Stomach (tissue), 9 donors: ENCODE data around the gene CLDN7. TPM values are rescaled to one million over a fixed set of nuclear protein-coding genes. Genes with fewer than 3 reads are reported as not detected.
A peak's percentile ranks its signal among the peaks of the same experiment; 100 is the strongest.

ENCODE experiments used
- DNase-seq, 2 donors: peaks; one replicate each; pipeline versions ENCODE4 v3.0.0 to v3.0.0-alpha.2; 2013 to 2019
- H3K27ac ChIP-seq, 5 donors: fragments of 200-600 bp in 4 of 5; sonication (generic) in 4 of 5; one replicate each; pipeline ENCODE4 v1.5.1; 2013 to 2019; ENCODE audit warnings: mild to moderate bottlenecking in 1 of 5, moderate library complexity in 1 of 5
- H3K27me3 ChIP-seq, 3 donors: fragments of 200-600 bp; sonication (generic); one replicate each; pipeline ENCODE4 v1.5.1; 2017 to 2019; ENCODE audit warnings: mixed run types in 1 of 3
- H3K36me3 ChIP-seq, 4 donors: fragments of 200-600 bp; sonication (generic); 1 replicate in 3 of 4; 2 replicates in 1 of 4; pipeline ENCODE4 v1.5.1; 2016 to 2019
- H3K4me1 ChIP-seq, 4 donors: fragments of 200-600 bp; sonication (generic); one replicate each; pipeline ENCODE4 v1.5.1; 2016 to 2019
- H3K4me3 ChIP-seq, 4 donors: fragments of 200-600 bp; sonication (generic) in 3 of 4; one replicate each; pipeline ENCODE4 v1.5.1; 2016 to 2019; ENCODE audit warnings: mild to moderate bottlenecking in 1 of 4
- H3K9me3 ChIP-seq, 4 donors: fragments of 200-600 bp; sonication (generic); one replicate each; pipeline ENCODE4 v1.5.1; 2016 to 2019
- EP300 ChIP-seq: sonication (generic); formaldehyde crosslinking; IDR thresholded peaks from one replicate; pipeline ENCODE4 v1.6.1; 2017; ENCODE audit warnings: antibody characterized with exemption
- POLR2A ChIP-seq, 4 donors: fragments of 450-650 bp; IDR thresholded peaks; one replicate each; pipeline ENCODE4 v1.6.1; 2016; ENCODE audit warnings: antibody characterized with exemption in 4 of 4, control low read depth in 2 of 4, mild to moderate bottlenecking in 1 of 4, moderate library complexity in 1 of 4
- POLR2AphosphoS5 ChIP-seq, 3 donors: sonication (generic); formaldehyde crosslinking; IDR thresholded peaks; one replicate each; pipeline ENCODE4 v1.6.1; 2016; ENCODE audit warnings: antibody characterized with exemption in 3 of 3
- WGBS, 5 donors: extraction: QIAGEN DNeasy Blood & Tissue Kit in 3 of 5; methylation state at CpG; one replicate each; pipeline versions ENCODE4 v1.1.5 to v1.1.7; 2013 to 2018; 5-methylcytosine and 5-hydroxymethylcytosine counted together
- intact Hi-C: fragments of 100-400 bp; cut with DNase I; formaldehyde crosslinking; loops from one replicate; pipeline ENCODE4 v1.15.1; 2023; ENCODE audit warnings: low total_unique reads
- polyA plus RNA-seq, 3 donors: library from polyadenylated mRNA; stranded (reverse); fragments of 200-250 nt; gene quantifications; one replicate each; pipeline ENCODE4 v1.2.3, GENCODE V29; 2013
- total RNA-seq, 5 donors: library from RNA; depleted of rRNA; stranded (reverse); fragments of >200 nt; gene quantifications; one replicate each; pipeline versions ENCODE4 v1.1.0 to v1.2.3, GENCODE V29; 2014 to 2016
- TF ChIP-seq, protein P1 (sequence below), 7 experiments: fragments of 450-650 bp in 4 of 7; fragments of 200-600 bp in 3 of 7; sonication (generic) in 3 of 7; IDR thresholded peaks; one replicate each; pipeline ENCODE4 v1.5.1; 2016 to 2019; ENCODE audit warnings: antibody characterized with exemption in 7 of 7, control low read depth in 2 of 7, mild to moderate bottlenecking in 1 of 7
- donor health status: healthy with polysubstance abuse.
- donor health status: Bipolar disorder and iron deficiency.
- donor health status: healthy.

CLDN7 gene
- total and polyA plus RNA-seq, 8 donors, result 1.8 to 829 (median 13.7) TPM

GRCh38 chr17:7260651-7261378 is 1.5 kb downstream of the CLDN7 start:
- 3 to 8% (median 6%) methylated on average over 34 to 54 of the region's 54 CpGs for WGBS, 5 donors

DNA sequence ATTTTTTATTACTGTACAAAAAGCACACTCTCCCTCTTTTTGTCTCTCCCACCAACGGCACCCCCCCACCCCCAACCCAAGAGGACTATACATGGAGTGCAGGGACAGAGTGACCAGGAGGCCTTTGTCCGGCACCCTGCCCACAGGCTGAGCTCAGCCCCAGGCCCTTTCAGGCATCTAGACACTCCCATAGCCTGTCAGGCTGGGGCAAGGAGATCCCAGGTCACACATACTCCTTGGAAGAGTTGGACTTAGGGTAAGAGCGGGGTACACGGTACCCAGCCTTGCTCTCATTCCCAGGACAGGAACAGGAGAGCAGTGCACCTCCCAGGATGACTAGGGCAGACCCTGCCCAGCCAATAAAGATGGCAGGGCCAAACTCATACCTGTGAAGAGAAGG is 2.1 kb downstream of the CLDN7 start:
- Histone ChIP-seq H3K4me3 (no peak overlapping the region), H3K9me3 (no peaks in the 10 kb centered on the region), H3K27ac (no peak overlapping the region), H3K4me1 (peaks cover 31 to 51% (median 40%) of the 10 kb centered on the region in 4 donors), H3K36me3 (peaks cover 25 to 50% (median 47%) of the 10 kb centered on the region in 4 donors), H3K27me3 (peaks cover 10 to 52% (median 46%) of the 10 kb centered on the region in 3 donors)
- TF ChIP-seq EP300, result no peak
- TF ChIP-seq, protein P1, sequence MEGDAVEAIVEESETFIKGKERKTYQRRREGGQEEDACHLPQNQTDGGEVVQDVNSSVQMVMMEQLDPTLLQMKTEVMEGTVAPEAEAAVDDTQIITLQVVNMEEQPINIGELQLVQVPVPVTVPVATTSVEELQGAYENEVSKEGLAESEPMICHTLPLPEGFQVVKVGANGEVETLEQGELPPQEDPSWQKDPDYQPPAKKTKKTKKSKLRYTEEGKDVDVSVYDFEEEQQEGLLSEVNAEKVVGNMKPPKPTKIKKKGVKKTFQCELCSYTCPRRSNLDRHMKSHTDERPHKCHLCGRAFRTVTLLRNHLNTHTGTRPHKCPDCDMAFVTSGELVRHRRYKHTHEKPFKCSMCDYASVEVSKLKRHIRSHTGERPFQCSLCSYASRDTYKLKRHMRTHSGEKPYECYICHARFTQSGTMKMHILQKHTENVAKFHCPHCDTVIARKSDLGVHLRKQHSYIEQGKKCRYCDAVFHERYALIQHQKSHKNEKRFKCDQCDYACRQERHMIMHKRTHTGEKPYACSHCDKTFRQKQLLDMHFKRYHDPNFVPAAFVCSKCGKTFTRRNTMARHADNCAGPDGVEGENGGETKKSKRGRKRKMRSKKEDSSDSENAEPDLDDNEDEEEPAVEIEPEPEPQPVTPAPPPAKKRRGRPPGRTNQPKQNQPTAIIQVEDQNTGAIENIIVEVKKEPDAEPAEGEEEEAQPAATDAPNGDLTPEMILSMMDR (IDR thresholded peaks at IDR 0.05), result no peak
- no peak for TF ChIP-seq POLR2A (IDR thresholded peaks at IDR 0.05)
- TF ChIP-seq POLR2AphosphoS5 (IDR thresholded peaks at IDR 0.05), result no peak
- WGBS, 5 donors, result 70 to 91% (median 79%) methylated on average over 2 to 4 of the region's 4 CpGs
- DNase-seq, result no peak
- intact Hi-C loops, result no loop called here

More at GRCh38 chr17:7260651-7261378, 1.5 kb downstream of the CLDN7 start:
- Histone ChIP-seq H3K4me3 (peak overlapping the region; percentile 41 to 60 (median 46)), H3K27ac (peak overlapping the region in 4 of 5 donors; percentile 36 to 73 (median 59)), H3K4me1 (peaks cover 31 to 51% (median 40%) of the 10 kb centered on the region in 4 donors), H3K9me3 (no peaks in the 10 kb centered on the region), H3K27me3 (peaks cover 10 to 59% (median 46%) of the 10 kb centered on the region in 3 donors), H3K36me3 (peaks cover 21 to 43% (median 41%) of the 10 kb centered on the region in 4 donors)
- DNase-seq, result peak; percentile 47 to 85
- intact Hi-C loops, result no loop called here
- TF ChIP-seq POLR2AphosphoS5 (IDR thresholded peaks at IDR 0.05) (no peak), POLR2A (IDR thresholded peaks at IDR 0.05) (no peak), EP300 (no peak)
- TF ChIP-seq, protein P1 (IDR thresholded peaks at IDR 0.05), result no peak

GRCh38 chr17:7259555-7259889 is 2.8 kb downstream of the CLDN7 start:
- H3K27ac ChIP-seq, result no peak overlapping the region
- peaks cover 10 to 46% (median 43%) of the 10 kb centered on the region in 3 donors for H3K27me3 ChIP-seq
- no peak for TF ChIP-seq POLR2AphosphoS5 (IDR thresholded peaks at IDR 0.05)
- TF ChIP-seq POLR2A (IDR thresholded peaks at IDR 0.05), result no peak
- TF ChIP-seq EP300, result no peak
- TF ChIP-seq, protein P1 (IDR thresholded peaks at IDR 0.05), result no peak
- peaks cover 31 to 51% (median 39%) of the 10 kb centered on the region in 4 donors for H3K4me1 ChIP-seq
- WGBS, 5 donors, result 90 to 99% (median 95%) methylated on average over 6 of the region's 6 CpGs
- no peaks in the 10 kb centered on the region for H3K9me3 ChIP-seq
- H3K36me3 ChIP-seq, result peaks cover 30 to 56% (median 54%) of the 10 kb centered on the region in 4 donors
- intact Hi-C loops, result no loop called here
- no peak for DNase-seq
- H3K4me3 ChIP-seq, result no peak overlapping the region

GRCh38 chr17:7258731-7259554 is 3.3 kb downstream of the CLDN7 start:
- Histone ChIP-seq H3K27ac (no peak overlapping the region), H3K4me3 (no peak overlapping the region), H3K4me1 (peaks cover 31 to 53% (median 36%) of the 10 kb centered on the region in 4 donors), H3K36me3 (peaks cover 30 to 62% (median 59%) of the 10 kb centered on the region in 4 donors), H3K27me3 (peaks cover 10 to 40% (median 37%) of the 10 kb centered on the region in 3 donors), H3K9me3 (no peaks in the 10 kb centered on the region)
- no peak for TF ChIP-seq EP300
- no peak for TF ChIP-seq POLR2AphosphoS5 (IDR thresholded peaks at IDR 0.05)
- TF ChIP-seq, protein P1 (IDR thresholded peaks at IDR 0.05), result no peak
- no peak for TF ChIP-seq POLR2A (IDR thresholded peaks at IDR 0.05)
- peak in 1 of 2 donors; percentile 60 for DNase-seq
- intact Hi-C loops, result no loop called here
- WGBS, 5 donors, result 69 to 87% (median 85%) methylated on average over 6 to 7 of the region's 7 CpGs
